Measurements from ENCODE around the gene ENOX1.

DNA sequence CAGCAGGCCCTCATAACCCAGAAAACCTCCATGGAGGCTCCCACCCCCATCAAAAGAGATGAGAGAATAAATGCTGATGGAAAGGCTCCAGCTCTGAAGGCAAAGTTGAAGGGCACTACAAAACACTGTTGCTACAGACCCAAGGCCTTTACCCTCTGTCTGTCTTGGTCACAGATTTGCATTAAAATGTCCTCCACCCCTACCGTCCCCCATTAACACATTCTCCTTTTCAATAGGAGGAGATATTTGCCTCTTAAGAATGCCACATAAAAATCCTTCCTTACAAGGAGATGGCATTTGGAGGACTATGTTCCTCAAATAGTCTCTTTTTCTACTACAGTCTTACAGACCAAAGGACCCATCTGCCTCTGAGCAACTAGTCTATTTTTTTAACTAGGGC, 361.5 kb downstream of the ENOX1 start:
- TF ChIP-seq, protein P1, sequence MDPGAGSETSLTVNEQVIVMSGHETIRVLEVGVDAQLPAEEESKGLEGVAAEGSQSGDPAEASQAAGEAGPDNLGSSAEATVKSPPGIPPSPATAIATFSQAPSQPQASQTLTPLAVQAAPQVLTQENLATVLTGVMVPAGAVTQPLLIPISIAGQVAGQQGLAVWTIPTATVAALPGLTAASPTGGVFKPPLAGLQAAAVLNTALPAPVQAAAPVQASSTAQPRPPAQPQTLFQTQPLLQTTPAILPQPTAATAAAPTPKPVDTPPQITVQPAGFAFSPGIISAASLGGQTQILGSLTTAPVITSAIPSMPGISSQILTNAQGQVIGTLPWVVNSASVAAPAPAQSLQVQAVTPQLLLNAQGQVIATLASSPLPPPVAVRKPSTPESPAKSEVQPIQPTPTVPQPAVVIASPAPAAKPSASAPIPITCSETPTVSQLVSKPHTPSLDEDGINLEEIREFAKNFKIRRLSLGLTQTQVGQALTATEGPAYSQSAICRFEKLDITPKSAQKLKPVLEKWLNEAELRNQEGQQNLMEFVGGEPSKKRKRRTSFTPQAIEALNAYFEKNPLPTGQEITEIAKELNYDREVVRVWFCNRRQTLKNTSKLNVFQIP (CRISPR knock-in tag; IDR thresholded peaks at IDR 0.05; ENCODE audit: borderline replicate concordance, low read depth) = no peak
- TF ChIP-seq ARNTL (CRISPR knock-in tag; IDR thresholded peaks at IDR 0.05; ENCODE audit: borderline replicate concordance, low read depth) = no peak
